Left ventricle myocardium inferior (tissue), 1 donor: ENCODE results near the gene GRB10. TPM values are rescaled to one million over a fixed set of nuclear protein-coding genes. Genes with fewer than 3 reads are reported as not detected.
"Not testable (repeated sequence)": the region's sequence is repeated elsewhere in the genome, so short reads cannot be mapped to it uniquely, and the experiment has no call there.

Experiments used
- DNase-seq: peaks from one replicate; pipeline ENCODE4 v3.0.0-alpha.2; 2020
- H3K27ac ChIP-seq: fragments of 200-600 bp; replicated peaks from 2 replicates; pipeline ENCODE4 v1.8.0; 2021
- H3K27me3 ChIP-seq: fragments of 200-600 bp; 2 replicates; pipeline ENCODE4 v1.8.0; 2021; ENCODE audit warnings: low read depth
- H3K36me3 ChIP-seq: fragments of 200-600 bp; 2 replicates; pipeline ENCODE4 v1.8.0; 2021
- H3K4me1 ChIP-seq: fragments of 200-600 bp; 2 replicates; pipeline ENCODE4 v1.8.0; 2021
- H3K4me3 ChIP-seq: fragments of 200-600 bp; 2 replicates; pipeline ENCODE4 v1.8.0; 2021; ENCODE audit warnings: mild to moderate bottlenecking, moderate library complexity
- H3K9me3 ChIP-seq: fragments of 200-600 bp; replicated peaks from 2 replicates; pipeline ENCODE4 v1.8.0; 2021
- CTCF ChIP-seq: fragments of 200-600 bp; IDR thresholded peaks from 2 replicates; pipeline ENCODE4 v1.8.0; 2021; ENCODE audit warnings: antibody characterized with exemption, mild to moderate bottlenecking, borderline replicate concordance
- intact Hi-C: fragments of 100-400 bp; cut with micrococcal nuclease; formaldehyde crosslinking; loops from one replicate; pipeline ENCODE4 v1.11.0; 2022
- total RNA-seq: library from RNA; stranded (reverse); fragmentation: NEBNext Ultra II Directional; extraction: Animal tissue kit (Norgen Biotek cat#: 25700); gene quantifications from one replicate; pipeline ENCODE4 v1.2.1, GENCODE V29; 2021
- donor health status: DM: no; HTN: yes; CAD: no; lungs with severe emphysema.

The GRB10 gene
- total RNA-seq, 1 donor from 2014 or later = 40.6 TPM

- H3K27me3 ChIP-seq = no peaks in the 10 kb centered on the region
- no peak overlapping the region for H3K27ac ChIP-seq
- H3K9me3 ChIP-seq = peaks cover 17% of the 10 kb centered on the region
- H3K4me3 ChIP-seq = no peak overlapping the region
- H3K4me1 ChIP-seq = no peaks in the 10 kb centered on the region
- no peak for DNase-seq
- TF ChIP-seq CTCF = no peak
- no peaks in the 10 kb centered on the region for H3K36me3 ChIP-seq
- intact Hi-C loops = no loop called here
These were observed 198.3 kb downstream of the GRB10 start for GRCh38 chr7:50584386-50584785.

- H3K4me1 ChIP-seq, intact Hi-C loops, H3K27me3 ChIP-seq, H3K36me3 ChIP-seq, H3K4me3 ChIP-seq, H3K27ac ChIP-seq, DNase-seq: not testable (repeated sequence)
- H3K9me3 ChIP-seq = peaks cover 17% of the 10 kb centered on the region
These were observed 199.4 kb downstream of the GRB10 start for GRCh38 chr7:50583295-50583694.

- H3K4me3 ChIP-seq, DNase-seq, H3K36me3 ChIP-seq, H3K4me1 ChIP-seq, intact Hi-C loops, H3K27ac ChIP-seq, H3K27me3 ChIP-seq: not testable (repeated sequence)
- H3K9me3 ChIP-seq = peaks cover 17% of the 10 kb centered on the region
These were observed 200.4 kb downstream of the GRB10 start for GRCh38 chr7:50582271-50582670.

DNA sequence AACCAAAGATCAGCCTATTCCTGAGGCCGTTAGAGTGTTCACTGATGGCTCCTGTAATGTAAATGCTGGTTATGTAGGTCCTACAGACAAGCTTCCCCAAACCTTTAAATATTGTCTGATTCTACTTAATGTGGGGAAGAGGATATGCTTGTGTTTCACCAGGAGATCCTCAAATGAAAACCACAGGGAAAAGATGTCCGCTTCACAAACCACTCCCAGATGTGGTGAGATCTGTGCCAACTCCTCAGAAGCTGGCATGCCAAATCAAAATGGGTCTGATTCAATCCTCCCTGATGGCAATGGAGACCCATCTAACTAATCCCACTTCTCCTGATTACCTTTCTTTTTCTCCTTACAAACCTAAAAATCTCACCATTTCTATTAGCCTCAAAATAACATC, 202.0 kb downstream of the GRB10 start:
- H3K27me3 ChIP-seq, intact Hi-C loops, DNase-seq, H3K36me3 ChIP-seq, H3K4me3 ChIP-seq, H3K4me1 ChIP-seq, H3K27ac ChIP-seq: not testable (repeated sequence)
- peaks cover 17% of the 10 kb centered on the region for H3K9me3 ChIP-seq

GRCh38 chr7:50580057-50580456, 202.6 kb downstream of the GRB10 start:
- intact Hi-C loops = no loop called here
- no peak for DNase-seq
- Histone ChIP-seq H3K36me3 (no peaks in the 10 kb centered on the region), H3K27me3 (no peaks in the 10 kb centered on the region), H3K27ac (no peak overlapping the region), H3K4me3 (no peak overlapping the region), H3K9me3 (peaks cover 17% of the 10 kb centered on the region), H3K4me1 (no peaks in the 10 kb centered on the region)
- TF ChIP-seq CTCF = no peak

- H3K4me1 ChIP-seq, H3K36me3 ChIP-seq, H3K27ac ChIP-seq, intact Hi-C loops, H3K4me3 ChIP-seq, H3K9me3 ChIP-seq, H3K27me3 ChIP-seq, DNase-seq: not testable (repeated sequence)
These were observed 204.6 kb downstream of the GRB10 start for GRCh38 chr7:50578105-50578504.

GRCh38 chr7:50577569-50577968, 205.1 kb downstream of the GRB10 start:
- no peaks in the 10 kb centered on the region for H3K36me3 ChIP-seq

DNA sequence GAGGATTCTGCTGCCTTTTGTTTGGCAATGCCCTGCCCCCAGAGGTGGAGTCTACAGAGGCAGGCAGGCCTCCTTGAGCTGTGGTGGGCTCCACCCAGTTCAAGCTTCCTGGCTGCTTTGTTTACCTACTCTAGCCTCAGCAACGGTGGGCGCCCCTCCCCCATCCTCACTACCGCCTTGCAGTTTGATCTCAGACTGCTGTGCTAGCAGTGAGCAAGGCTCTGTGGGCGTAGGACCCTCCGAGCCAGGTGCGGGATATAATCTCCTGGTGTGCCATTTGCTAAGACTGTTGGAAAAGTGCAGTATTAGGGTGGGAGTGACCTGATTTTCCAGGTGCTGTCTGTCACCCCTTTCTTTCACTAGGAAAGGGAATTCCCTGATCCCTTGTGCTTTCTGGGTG, 206.3 kb downstream of the GRB10 start:
- H3K9me3 ChIP-seq, H3K4me1 ChIP-seq, H3K27ac ChIP-seq, H3K4me3 ChIP-seq, H3K36me3 ChIP-seq, intact Hi-C loops, H3K27me3 ChIP-seq, DNase-seq: not testable (repeated sequence)

More at GRCh38 chr7:50577569-50577968, 205.1 kb downstream of the GRB10 start:
- H3K4me3 ChIP-seq = no peak overlapping the region
- TF ChIP-seq CTCF = no peak
- no peaks in the 10 kb centered on the region for H3K9me3 ChIP-seq
- H3K4me1 ChIP-seq = no peaks in the 10 kb centered on the region
- no peak for DNase-seq
- H3K27me3 ChIP-seq = no peaks in the 10 kb centered on the region
- H3K27ac ChIP-seq = no peak overlapping the region
- intact Hi-C loops = no loop called here
